Left ventricle myocardium inferior (tissue), 1 donor: ENCODE measurements around the gene VSTM2L. TPM values are rescaled to one million over a fixed set of nuclear protein-coding genes. Genes with fewer than 3 reads are reported as not detected.

Experiments
- DNase-seq: peaks from one replicate; pipeline ENCODE4 v3.0.0-alpha.2; 2020
- H3K27ac ChIP-seq: fragments of 200-600 bp; replicated peaks from 2 replicates; pipeline ENCODE4 v1.8.0; 2021
- H3K27me3 ChIP-seq: fragments of 200-600 bp; 2 replicates; pipeline ENCODE4 v1.8.0; 2021; ENCODE audit warnings: low read depth
- H3K36me3 ChIP-seq: fragments of 200-600 bp; 2 replicates; pipeline ENCODE4 v1.8.0; 2021
- H3K4me1 ChIP-seq: fragments of 200-600 bp; 2 replicates; pipeline ENCODE4 v1.8.0; 2021
- H3K4me3 ChIP-seq: fragments of 200-600 bp; 2 replicates; pipeline ENCODE4 v1.8.0; 2021; ENCODE audit warnings: mild to moderate bottlenecking, moderate library complexity
- H3K9me3 ChIP-seq: fragments of 200-600 bp; replicated peaks from 2 replicates; pipeline ENCODE4 v1.8.0; 2021
- intact Hi-C: fragments of 100-400 bp; cut with micrococcal nuclease; formaldehyde crosslinking; loops from one replicate; pipeline ENCODE4 v1.11.0; 2022
- total RNA-seq: library from RNA; stranded (reverse); fragmentation: NEBNext Ultra II Directional; extraction: Animal tissue kit (Norgen Biotek cat#: 25700); gene quantifications from one replicate; pipeline ENCODE4 v1.2.1, GENCODE V29; 2021
- TF ChIP-seq, protein P1 (sequence below): fragments of 200-600 bp; IDR thresholded peaks from 2 replicates; pipeline ENCODE4 v1.8.0; 2021; ENCODE audit warnings: antibody characterized with exemption, mild to moderate bottlenecking, borderline replicate concordance
- donor health status: DM: no; HTN: yes; CAD: no; lungs with severe emphysema.

The VSTM2L gene
- total RNA-seq, 1 donor from 2014 or later, result 50.3 TPM

DNA sequence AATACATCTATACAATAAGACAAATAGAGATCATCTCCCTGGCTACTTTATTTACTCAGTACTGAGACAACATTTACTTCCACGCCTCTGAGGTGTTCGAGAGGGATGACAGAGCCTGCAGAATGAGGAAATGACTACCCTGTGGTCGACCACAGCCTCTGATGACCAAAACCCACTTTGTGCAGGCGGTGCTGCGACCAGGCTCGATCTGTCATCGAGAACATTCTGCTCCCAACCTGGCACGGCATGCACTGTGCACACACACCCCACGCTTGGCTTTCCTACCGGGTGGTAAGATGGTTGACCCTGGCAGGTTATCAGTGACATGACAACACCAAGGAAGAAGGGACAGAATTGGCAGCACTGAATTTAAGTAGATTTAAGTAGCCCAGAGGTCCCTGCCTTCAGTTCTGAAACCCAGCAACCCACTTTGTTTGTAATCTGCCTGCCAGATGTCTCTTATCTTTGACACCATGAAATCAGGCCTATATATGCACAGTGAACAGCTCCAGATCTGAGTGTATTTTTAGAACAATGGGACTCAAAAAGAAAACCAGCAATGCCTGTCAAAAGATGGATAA lies 87.7 kb downstream of the VSTM2L start:
- TF ChIP-seq, protein P1, sequence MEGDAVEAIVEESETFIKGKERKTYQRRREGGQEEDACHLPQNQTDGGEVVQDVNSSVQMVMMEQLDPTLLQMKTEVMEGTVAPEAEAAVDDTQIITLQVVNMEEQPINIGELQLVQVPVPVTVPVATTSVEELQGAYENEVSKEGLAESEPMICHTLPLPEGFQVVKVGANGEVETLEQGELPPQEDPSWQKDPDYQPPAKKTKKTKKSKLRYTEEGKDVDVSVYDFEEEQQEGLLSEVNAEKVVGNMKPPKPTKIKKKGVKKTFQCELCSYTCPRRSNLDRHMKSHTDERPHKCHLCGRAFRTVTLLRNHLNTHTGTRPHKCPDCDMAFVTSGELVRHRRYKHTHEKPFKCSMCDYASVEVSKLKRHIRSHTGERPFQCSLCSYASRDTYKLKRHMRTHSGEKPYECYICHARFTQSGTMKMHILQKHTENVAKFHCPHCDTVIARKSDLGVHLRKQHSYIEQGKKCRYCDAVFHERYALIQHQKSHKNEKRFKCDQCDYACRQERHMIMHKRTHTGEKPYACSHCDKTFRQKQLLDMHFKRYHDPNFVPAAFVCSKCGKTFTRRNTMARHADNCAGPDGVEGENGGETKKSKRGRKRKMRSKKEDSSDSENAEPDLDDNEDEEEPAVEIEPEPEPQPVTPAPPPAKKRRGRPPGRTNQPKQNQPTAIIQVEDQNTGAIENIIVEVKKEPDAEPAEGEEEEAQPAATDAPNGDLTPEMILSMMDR, result no peak
- peaks cover 100% of the 10 kb centered on the region for H3K4me1 ChIP-seq
- H3K9me3 ChIP-seq, result no peaks in the 10 kb centered on the region
- peaks cover 27% of the 10 kb centered on the region for H3K36me3 ChIP-seq
- peak overlapping the region; percentile 91 for H3K27ac ChIP-seq
- DNase-seq, result peak; percentile 71
- no peak overlapping the region for H3K4me3 ChIP-seq
- H3K27me3 ChIP-seq, result no peaks in the 10 kb centered on the region
- intact Hi-C loops, result loop anchor here (10.0 kb wide), 1 partner anchor 426 kb away; no protein-coding TSS in a partner anchor

DNA sequence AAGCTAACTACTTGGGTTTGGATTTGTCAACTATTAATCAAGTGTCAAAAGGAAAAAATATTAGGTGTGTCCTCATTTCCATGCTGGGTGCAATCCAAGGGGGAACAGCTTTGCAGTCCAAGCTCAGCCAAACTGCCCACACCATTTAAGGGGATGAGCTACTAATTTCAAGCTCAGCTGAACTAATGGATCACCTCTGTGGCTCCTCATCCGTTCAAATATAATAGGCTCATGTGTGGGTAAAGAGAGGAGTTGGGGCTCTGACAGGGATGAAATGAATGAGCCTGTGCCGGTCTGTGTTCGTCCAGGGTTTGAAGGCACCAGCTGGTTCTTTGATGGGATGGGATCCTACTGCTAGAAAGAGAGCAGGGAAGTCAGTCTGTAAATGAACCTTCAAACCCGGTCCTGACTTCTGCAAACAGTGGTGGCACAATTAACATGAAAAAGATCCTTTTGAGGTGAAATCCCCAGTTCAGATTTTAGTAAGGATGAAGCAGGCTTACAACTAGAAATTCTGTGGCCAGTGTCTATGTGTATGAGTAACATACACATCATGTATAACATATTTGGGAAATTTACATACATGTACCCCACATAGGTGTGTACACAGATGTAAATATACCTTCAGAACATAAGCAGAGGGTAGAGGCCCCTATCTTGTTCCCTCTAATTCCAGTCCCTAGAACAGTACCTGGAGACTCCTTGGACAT lies 88.4 kb downstream of the VSTM2L start:
- Histone ChIP-seq H3K4me3 (no peak overlapping the region), H3K27me3 (no peaks in the 10 kb centered on the region), H3K27ac (peak overlapping the region; percentile 91), H3K36me3 (peaks cover 34% of the 10 kb centered on the region), H3K4me1 (peaks cover 100% of the 10 kb centered on the region), H3K9me3 (no peaks in the 10 kb centered on the region)
- no peak for DNase-seq
- TF ChIP-seq, protein P1, result no peak
- intact Hi-C loops, result loop anchor here (10.0 kb wide), 1 partner anchor 427 kb away; no protein-coding TSS in a partner anchor

DNA sequence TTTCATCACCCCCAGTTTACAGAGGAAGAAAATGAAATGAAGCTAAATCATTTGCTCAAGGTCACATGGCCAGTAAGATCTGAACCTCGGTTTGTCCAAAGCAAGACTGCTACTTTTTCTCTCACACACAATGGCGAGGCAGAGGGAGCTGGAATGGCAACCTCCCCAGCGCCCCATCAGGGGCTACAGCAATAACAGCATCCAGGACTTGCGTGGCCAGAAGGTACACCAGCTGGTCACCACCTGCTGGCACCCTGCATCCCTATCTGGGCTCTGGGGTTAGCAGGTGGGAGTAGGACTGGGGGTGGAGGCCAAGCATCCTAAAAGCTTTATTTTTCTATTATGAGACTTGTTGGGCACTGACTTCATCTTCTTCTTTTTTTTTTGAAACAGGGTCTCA lies 89.0 kb downstream of the VSTM2L start:
- intact Hi-C loops, result loop anchor here (10.0 kb wide), 1 partner anchor 427 kb away; no protein-coding TSS in a partner anchor
- H3K36me3 ChIP-seq, result peaks cover 40% of the 10 kb centered on the region
- no peaks in the 10 kb centered on the region for H3K27me3 ChIP-seq
- no peak for DNase-seq
- no peak overlapping the region for H3K4me3 ChIP-seq
- TF ChIP-seq, protein P1, result no peak
- H3K9me3 ChIP-seq, result no peaks in the 10 kb centered on the region
- H3K4me1 ChIP-seq, result peaks cover 98% of the 10 kb centered on the region
- peak overlapping the region; percentile 91 for H3K27ac ChIP-seq

- TF ChIP-seq, protein P1, result peak; percentile 76
- Histone ChIP-seq H3K27ac (peak overlapping the region; percentile 91), H3K4me3 (no peak overlapping the region), H3K36me3 (peaks cover 50% of the 10 kb centered on the region), H3K4me1 (peaks cover 88% of the 10 kb centered on the region), H3K9me3 (no peaks in the 10 kb centered on the region), H3K27me3 (no peaks in the 10 kb centered on the region)
- peak; percentile 39 for DNase-seq
- intact Hi-C loops, result loop anchor here (10.0 kb wide), 1 partner anchor 428 kb away; no protein-coding TSS in a partner anchor
These were observed 90.0 kb downstream of the VSTM2L start for GRCh38 chr20:37992802-37993409.

DNA sequence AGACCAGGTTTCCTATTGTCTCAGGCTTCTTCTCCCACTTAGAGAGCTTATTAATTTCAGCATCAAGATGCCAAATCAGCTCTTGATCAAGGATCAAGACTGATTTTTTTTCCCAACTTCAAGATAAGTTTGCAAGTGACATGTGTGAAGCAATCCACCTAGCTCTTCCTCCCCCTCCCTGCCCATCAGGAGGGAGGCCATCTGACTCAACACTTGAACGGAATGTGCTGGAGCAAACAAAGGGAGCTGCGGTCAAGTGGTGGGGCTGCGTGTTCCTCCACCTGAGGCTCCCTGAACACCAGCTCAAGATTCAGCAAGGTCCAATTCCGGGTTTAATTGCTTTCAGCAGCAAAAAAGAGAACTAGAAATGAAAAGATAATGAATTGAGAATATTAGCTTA lies 91.6 kb downstream of the VSTM2L start:
- no peak for DNase-seq
- peak overlapping the region; percentile 91 for H3K27ac ChIP-seq
- H3K9me3 ChIP-seq, result no peaks in the 10 kb centered on the region
- TF ChIP-seq, protein P1, result no peak
- no peak overlapping the region for H3K4me3 ChIP-seq
- H3K27me3 ChIP-seq, result no peaks in the 10 kb centered on the region
- peaks cover 60% of the 10 kb centered on the region for H3K36me3 ChIP-seq
- peaks cover 72% of the 10 kb centered on the region for H3K4me1 ChIP-seq
- intact Hi-C loops, result loop anchor here (10.0 kb wide), 1 partner anchor 430 kb away; no protein-coding TSS in a partner anchor

Other genes starting within 250 kb of the VSTM2L start
- 58.8 TPM for gene CTNNBL1, start 209.1 kb upstream of the VSTM2L start, total RNA-seq
- 12.1 TPM for gene TTI1, start 130.3 kb downstream of the VSTM2L start, total RNA-seq
- 58.9 TPM for gene RPRD1B, start 130.6 kb downstream of the VSTM2L start, total RNA-seq